Caki2 (cell line): ENCODE results near the gene RAP1GAP2. TPM values are rescaled to one million over a fixed set of nuclear protein-coding genes. Genes with fewer than 3 reads are reported as not detected.

Source experiments
- DNase-seq: peaks from one replicate; pipeline ENCODE4 v3.0.0-alpha.2; 2015; ENCODE audit warnings: low read depth
- in situ Hi-C: cut with HindIII; loops from 2 replicates; pipeline ENCODE4 v1.10.0; 2016; ENCODE audit warnings: low sequenced_read_pairs, low pct_unique_long_range_greater_than_20kb, mixed read lengths
- total RNA-seq: library from RNA; depleted of rRNA; stranded (reverse); fragments of >200 nt; shearing (Covaris generic); gene quantifications from 2 replicates; pipeline ENCODE4 v1.2.3, GENCODE V29; 2014; ENCODE audit warnings: low replicate concordance

Gene RAP1GAP2
- total RNA-seq, 1 experiment from 2014 or later: 2.0 TPM

GRCh38 chr17:2894782-2895181, 98.5 kb downstream of the RAP1GAP2 start:
- no peak for DNase-seq
- in situ Hi-C loops: no loop called here

GRCh38 chr17:2897605-2898004, 101.4 kb downstream of the RAP1GAP2 start:
- no peak for DNase-seq
- in situ Hi-C loops: no loop called here

- in situ Hi-C loops: no loop called here
- no peak for DNase-seq
Observed at GRCh38 chr17:2898255-2898926, 102.2 kb downstream of the RAP1GAP2 start.

- DNase-seq: no peak
Observed at GRCh38 chr17:2899906-2900305, 103.7 kb downstream of the RAP1GAP2 start.

GRCh38 chr17:2900842-2901241, 104.6 kb downstream of the RAP1GAP2 start:
- in situ Hi-C loops: no loop called here
- no peak for DNase-seq

More at GRCh38 chr17:2899906-2900305, 103.7 kb downstream of the RAP1GAP2 start:
- in situ Hi-C loops: no loop called here

GRCh38 chr17:2901582-2901981, 105.3 kb downstream of the RAP1GAP2 start:
- in situ Hi-C loops: no loop called here
- DNase-seq: no peak

GRCh38 chr17:2902546-2902945, 106.3 kb downstream of the RAP1GAP2 start:
- no peak for DNase-seq
- in situ Hi-C loops: no loop called here

- no peak for DNase-seq
- in situ Hi-C loops: no loop called here
Observed at GRCh38 chr17:2903193-2903974, 107.1 kb downstream of the RAP1GAP2 start.

GRCh38 chr17:2904135-2904534, 107.9 kb downstream of the RAP1GAP2 start:
- no peak for DNase-seq
- in situ Hi-C loops: no loop called here

- in situ Hi-C loops: no loop called here
- DNase-seq: no peak
Observed at GRCh38 chr17:2905269-2905668, 109.0 kb downstream of the RAP1GAP2 start.

GRCh38 chr17:2905696-2906501, 109.7 kb downstream of the RAP1GAP2 start:
- no peak for DNase-seq
- in situ Hi-C loops: no loop called here

GRCh38 chr17:2906901-2907300, 110.7 kb downstream of the RAP1GAP2 start:
- in situ Hi-C loops: no loop called here
- DNase-seq: no peak

GRCh38 chr17:2909175-2909845, 113.1 kb downstream of the RAP1GAP2 start:
- DNase-seq: no peak
- in situ Hi-C loops: no loop called here

- in situ Hi-C loops: no loop called here
- no peak for DNase-seq
Observed at GRCh38 chr17:2909846-2910234, 113.6 kb downstream of the RAP1GAP2 start.

GRCh38 chr17:2911035-2911754, 115.0 kb downstream of the RAP1GAP2 start:
- in situ Hi-C loops: no loop called here
- no peak for DNase-seq

GRCh38 chr17:2911755-2912111, 115.5 kb downstream of the RAP1GAP2 start:
- DNase-seq: no peak
- in situ Hi-C loops: no loop called here

GRCh38 chr17:2912754-2913153, 116.5 kb downstream of the RAP1GAP2 start:
- DNase-seq: no peak
- in situ Hi-C loops: no loop called here

- in situ Hi-C loops: no loop called here
- DNase-seq: no peak
Observed at GRCh38 chr17:2916461-2916860, 120.2 kb downstream of the RAP1GAP2 start.
